HG03469 (cell line): ENCODE results near the gene MYL10.

Experiments
- ATAC-seq: cut with Tn5 transposase; IDR thresholded peaks from one replicate; pipeline ENCODE4 v1.9.1; 2021; ENCODE audit warnings: mild to moderate bottlenecking, moderate library complexity, moderate number of reproducible peaks; ENCODE audit not compliant: unreplicated experiment

Gene MYL10

GRCh38 chr7:101578552-101578951 is 50.5 kb downstream of the MYL10 start:
- ATAC-seq, result no peak

- ATAC-seq, result no peak
Measured at GRCh38 chr7:101576998-101577397, 52.1 kb downstream of the MYL10 start.

- no peak for ATAC-seq
Measured at GRCh38 chr7:101575721-101576120, 53.4 kb downstream of the MYL10 start.

- no peak for ATAC-seq
Measured at GRCh38 chr7:101575168-101575567, 53.9 kb downstream of the MYL10 start.

GRCh38 chr7:101572156-101572555 is 56.9 kb downstream of the MYL10 start:
- ATAC-seq, result no peak

DNA sequence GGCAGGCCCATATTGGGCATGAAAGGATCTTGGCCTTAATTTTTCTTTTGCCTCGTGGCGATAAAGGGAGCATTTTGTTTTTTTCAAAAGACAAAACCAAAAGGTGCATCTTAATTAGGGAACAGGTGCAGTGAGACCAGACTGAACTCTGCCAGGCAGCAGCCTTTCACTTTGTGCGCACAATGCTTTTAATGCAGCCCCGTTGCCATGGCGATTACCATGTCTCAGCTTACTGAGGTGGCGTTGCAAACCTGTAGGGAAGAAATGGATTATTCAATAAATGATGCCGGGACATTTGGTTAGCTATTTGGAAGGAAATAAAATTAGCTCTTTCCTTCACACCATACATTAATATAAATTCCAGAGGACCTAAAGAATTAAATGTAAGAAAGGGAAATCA is 61.9 kb downstream of the MYL10 start:
- ATAC-seq, result no peak

DNA sequence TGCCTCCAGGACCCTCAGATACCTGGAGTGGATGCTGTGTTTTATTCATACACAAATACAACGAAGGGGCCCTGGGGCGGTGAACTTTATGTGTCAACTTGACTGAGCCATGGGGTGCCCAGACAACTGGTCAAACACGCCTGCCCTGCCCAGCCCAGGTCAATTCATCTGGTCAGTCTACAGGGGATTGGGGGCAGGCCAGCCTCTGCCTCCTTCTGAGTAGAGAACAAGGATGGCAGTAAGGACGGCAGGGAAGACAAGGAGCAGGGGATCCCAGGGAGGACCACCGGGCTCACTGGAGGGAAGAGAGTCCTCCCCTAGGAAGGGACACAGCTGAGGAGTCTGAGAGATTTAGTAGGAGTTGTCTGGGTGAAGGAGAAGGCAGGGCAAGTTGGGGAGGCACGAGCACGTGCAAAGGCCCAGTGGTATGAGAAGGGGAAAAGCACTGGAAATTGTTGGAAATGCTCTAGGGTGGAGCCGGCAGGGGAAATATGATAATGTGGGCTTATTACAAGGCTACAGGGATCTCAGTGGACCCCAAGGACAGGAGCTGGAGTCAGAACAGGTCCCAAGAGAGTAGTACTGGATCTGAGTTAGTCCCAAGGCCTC is 63.4 kb downstream of the MYL10 start:
- no peak for ATAC-seq

DNA sequence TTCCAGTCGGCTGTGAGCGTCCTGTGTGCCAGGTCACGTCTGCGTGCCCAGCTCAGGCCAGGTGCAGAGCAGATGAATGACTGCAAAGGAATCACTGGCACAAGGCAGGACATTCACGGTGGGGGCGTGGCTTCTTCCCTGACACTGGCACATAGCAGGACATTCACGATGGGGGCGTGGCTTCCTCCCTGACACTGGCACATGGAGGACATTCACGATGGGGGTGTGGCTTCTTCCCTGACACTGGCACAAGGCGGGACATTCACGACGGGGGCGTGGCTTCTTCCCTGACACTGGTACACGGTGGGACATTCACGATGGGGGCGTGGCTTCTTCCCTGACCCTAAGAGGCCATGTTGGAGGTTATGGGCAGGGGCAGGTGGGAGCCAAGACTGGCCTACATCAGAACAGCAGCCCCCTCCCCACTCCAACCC is 64.3 kb downstream of the MYL10 start:
- no peak for ATAC-seq

DNA sequence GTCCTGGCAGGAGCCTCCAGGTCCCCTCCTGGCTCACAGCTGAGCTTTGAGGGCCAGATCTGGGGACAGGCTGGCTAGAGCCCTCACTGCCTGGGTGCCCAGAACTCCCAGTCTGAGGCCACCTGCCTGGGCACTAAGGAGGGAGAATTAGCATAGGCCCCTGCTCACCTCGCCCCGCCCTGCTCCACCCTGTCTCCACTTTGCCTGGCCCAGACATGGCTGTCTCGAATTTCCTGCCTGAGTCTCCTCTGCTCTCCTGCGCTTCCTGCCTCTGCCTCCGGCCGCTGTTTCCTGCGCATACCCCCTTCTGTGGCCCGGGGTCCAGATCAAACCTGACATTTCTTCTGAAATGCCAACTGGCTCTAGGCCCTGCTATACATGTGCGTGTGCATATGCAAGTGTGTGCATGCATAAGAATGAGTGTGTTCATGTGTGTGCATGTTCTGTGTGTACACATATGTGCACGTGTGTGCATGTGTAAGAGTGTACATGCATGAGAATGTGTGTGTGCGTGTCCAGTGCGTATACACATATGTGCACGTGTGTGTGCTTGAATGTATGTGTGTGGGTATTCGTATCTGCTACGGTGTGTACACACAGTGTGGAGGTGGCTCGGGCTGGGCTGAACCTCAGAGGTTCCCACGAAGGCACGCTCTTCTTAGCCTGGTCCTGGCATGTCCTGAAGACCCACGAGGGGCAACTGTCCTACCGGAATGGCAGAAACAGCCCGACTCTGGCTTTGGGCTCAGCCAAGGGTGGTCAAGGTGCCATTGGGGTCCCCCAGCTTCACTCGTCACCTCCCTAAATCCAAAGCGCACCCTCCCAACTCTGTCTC is 64.9 kb downstream of the MYL10 start:
- ATAC-seq, result no peak
